ENCODE results near the gene C16orf89.
A peak's percentile ranks its signal among the peaks of the same experiment; 100 is the strongest.

The C16orf89 gene

DNA sequence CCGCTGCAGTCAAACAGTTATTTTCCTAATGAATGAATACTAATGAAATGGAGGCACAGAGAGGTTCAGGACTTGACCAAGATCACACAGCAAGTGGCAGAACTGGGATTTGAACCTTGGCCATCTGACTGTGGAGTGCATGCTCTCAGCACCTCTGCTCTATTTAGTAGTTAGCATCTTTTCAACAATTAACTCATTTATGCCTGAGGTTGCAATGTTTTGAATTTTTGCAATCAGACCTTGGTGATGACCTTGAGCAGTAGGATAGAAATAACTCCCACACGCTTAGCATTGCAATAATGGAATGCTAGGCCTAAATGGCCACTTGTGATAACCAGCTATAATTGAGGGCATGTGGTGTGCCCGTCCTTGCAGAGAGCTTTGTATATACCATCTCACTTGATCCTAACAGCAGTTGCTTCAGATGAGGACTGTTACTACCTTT is 63.0 kb downstream of the C16orf89 start:
- no peak for DNase-seq

DNA sequence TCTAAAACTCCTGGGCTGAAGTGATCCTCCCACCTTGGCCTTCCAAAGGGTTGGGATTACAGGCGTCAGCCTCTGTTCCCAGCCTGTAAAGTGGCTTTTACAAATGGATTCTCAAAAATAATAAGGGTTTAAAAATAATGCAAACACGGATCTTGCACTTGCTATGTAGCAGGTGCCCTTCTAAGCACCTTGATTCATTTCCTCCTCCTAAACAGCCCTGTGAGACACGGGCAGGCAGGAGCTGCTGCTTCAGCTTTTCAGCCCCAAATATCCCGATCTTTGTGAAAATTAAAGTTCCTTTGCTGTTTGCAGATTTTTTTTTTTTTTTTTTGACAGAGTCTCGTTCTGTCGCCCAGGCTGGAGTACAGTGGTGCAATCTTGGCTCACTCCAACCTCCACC is 63.8 kb downstream of the C16orf89 start:
- no peak for DNase-seq

DNA sequence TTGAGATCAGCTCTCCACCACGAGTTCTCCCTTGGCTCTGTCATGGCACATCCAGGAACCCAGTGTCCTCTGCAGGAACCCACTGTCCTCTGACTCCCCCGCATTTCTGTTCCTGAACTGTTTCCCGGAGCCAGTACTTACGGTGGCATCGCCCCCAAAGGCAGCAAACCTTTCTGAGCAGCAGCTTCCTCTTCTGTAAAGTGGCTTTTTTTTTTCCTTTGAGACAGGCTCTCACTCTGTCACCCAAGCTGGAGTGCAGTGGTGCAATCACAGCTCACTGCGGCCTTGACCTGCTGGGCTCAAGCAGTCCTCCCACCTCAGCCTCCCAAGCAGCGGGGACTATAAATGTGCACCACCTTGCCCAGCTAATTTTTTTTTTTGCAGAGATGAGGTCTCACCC is 64.2 kb downstream of the C16orf89 start:
- peak in 1 of 2 donors; percentile 74 for DNase-seq

DNA sequence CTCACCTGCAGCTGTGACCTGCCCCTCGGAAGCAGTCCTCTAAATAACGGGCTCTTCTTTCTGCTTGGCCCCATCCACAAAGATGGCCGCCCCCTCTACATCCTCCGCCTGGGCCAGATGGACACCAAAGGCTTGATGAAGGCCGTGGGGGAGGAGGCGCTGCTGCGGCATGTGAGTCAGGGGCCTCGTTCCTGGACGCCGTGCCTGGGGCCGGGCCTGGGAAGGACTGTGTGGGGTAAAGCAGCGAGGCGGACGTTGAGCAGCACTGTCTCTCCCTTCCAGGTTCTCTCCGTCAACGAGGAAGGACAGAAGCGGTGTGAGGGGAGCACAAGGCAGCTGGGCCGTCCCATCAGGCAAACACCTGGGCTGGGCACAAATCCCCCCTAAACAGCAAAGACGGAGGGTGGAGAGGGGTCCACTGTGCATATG is 65.2 kb downstream of the C16orf89 start:
- no peak for DNase-seq

- DNase-seq: no peak
These were observed 70.9 kb downstream of the C16orf89 start for GRCh38 chr16:4994719-4995434.

Measured in bone marrow (tissue), 2 donors.